ENCODE results near the gene FES.
"Not testable (repeated sequence)": the region's sequence is repeated elsewhere in the genome, so short reads cannot be mapped to it uniquely, and the experiment has no call there.

Gene FES

DNA sequence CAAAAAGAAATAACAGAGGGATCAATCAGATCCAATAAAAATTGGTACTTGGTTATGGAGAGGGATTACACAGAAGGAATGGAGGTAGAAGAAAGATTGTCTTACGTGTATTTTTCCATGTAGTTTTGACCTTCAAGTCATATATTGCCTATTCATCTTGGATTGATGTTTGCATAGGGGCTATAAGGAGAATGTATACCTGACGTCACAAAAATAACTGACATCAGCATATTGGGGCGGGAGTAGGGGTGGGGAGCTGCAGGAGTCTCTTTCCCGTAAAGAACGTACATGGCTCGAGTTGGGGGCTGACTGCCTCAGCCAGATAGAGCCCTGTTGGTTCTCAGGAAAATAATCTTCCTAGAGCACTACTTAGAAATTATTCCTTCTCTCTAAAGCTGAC lies 21.8 kb upstream of the FES start:
- no peak for DNase-seq

DNA sequence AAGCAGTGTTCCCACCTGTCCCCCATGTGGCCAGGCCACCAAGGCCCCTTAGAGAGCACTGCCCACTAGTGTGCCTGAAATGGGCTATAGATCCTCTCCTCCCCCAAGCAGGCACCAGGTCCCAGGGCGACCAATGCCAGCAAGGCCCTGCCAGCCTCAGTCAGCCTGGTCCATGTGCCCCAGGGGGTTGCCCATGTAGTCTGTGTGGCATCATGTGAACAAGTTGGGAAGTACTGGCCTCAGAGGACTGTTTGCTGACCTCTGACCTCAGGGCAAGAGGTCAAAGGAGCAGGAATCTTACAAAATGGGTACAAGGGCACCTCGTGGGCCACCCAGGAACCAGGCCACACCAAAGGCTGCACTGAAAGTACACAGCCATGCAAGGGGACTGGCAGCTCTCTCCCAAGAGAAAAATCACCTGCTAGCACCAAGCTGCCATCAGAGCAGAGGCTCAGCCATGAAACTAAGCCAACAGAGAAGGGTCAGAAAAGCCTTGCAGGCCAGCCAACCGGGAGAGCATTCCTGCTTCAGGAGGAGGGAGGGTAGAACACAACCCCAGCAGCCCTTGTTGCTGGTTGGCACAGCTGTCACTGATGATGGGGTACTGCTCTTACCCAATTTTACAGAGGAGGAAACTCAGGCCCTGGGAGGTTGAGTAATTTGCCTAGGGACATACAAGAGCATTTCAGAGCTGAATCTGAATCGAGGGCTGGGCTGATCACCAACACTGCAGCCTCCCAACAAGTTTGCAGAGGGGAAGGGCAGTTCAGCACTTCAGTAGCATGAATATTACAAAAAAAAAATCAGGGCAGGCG lies 21.1 kb upstream of the FES start:
- no peak for DNase-seq

GRCh38 chr15:90863987-90864386 lies 20.3 kb upstream of the FES start:
- no peak for DNase-seq

GRCh38 chr15:90864507-90864906 lies 19.8 kb upstream of the FES start:
- no peak for DNase-seq

DNA sequence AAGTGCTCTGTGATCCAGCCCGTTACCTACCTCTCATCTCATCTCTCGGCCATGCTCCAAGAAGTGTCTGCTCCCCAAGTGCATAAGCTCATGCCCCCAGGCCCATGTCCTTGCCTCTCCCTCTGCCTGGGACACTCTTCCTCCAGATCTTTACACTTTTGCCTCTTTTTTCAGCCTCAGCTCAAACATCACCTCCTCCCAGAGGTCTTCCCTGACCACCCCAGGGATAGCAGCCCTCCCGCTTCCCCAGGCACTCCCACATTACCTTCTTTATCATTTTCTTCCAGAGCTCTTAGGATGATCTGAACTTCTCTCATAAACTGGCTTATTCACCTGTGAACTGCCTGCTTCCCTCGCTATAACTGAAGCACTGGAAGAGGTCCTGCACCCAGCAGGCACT lies 18.6 kb upstream of the FES start:
- no peak for DNase-seq

- no peak for DNase-seq
These were observed 18.1 kb upstream of the FES start for GRCh38 chr15:90866161-90866715.

DNA sequence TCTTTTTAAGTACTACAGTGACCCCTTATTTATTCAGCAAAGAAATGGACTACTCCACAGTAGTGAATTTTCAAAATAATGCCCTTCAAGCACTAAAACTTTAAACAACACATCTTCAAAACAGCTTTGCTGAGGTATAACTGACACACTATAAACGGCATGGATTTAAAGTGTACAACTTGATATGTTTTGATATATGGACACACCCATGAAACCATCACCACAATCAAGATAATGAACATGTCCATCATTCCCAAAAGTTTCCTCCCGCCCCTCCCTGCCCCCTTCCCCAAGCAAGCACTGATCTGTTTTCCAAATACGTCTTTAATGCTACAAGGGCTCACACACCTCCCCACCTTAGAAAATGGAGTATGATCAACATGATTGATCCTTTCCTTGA lies 17.5 kb upstream of the FES start:
- DNase-seq: no peak

GRCh38 chr15:90868261-90868689 lies 16.0 kb upstream of the FES start, which contains the start of gene FURIN:
FURIN (plus strand) TSS chr15:90868588; CDS start chr15:90875741, 7,153 bp downstream.
- no peak for DNase-seq

DNA sequence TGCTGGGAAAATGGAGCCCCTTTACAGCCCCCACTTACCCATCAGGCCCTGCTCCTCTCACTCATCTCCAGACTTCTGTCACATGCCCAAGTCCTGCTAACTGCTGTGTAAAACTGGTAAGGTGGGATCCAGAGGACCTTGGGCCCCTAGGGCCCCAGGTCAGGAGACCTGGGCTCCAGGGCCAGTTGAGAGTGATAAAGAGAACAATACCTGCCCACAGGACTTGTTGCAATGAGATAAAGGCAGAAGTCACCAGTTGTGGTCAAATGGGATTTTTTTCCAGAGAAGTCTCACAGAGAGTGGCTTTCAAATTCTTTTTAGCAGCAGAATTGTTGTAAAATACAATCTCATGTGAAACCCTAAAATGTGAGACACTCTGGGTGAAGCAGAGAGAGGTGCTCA lies 15.2 kb upstream of the FES start:
- no peak for DNase-seq

GRCh38 chr15:90869601-90870353 lies 14.5 kb upstream of the FES start:
- no peak for DNase-seq

DNA sequence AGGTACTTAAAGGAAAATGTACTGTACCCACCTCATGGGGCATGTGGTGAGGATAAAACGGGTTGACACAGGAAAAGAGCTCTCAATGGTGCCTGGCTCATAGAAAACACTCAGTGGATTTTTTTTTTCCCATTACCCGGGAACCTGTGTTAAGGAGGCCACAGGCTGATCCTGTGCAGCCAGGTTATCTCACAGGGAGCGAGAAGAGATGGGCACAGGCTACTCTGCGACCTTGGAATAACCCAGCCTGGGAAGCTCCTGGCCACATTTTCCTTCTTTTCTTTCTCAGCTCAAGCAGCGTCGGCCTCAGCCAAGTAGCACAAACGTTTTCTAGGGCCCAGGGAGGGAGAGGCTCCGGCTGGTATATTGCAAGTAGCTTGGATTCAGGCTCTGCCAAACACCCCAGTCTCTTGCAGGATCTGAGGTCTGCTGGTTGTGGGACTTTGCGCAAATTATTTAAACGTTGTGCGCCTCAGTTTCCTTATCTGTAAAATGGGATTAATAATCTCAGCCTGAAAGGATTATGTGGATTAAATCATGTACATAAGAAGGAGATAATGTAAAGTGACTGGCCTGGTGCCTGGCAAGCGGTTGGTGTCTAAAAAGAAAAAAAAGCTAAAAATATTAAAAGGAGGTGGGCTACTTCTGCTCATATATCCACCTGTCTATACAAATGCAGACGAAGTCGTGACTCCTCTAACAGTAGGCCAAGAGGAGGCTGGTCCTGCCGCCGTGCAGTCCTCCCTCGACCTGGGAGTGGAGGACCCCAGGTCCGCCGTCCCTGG lies 13.8 kb upstream of the FES start:
- DNase-seq: no peak

DNA sequence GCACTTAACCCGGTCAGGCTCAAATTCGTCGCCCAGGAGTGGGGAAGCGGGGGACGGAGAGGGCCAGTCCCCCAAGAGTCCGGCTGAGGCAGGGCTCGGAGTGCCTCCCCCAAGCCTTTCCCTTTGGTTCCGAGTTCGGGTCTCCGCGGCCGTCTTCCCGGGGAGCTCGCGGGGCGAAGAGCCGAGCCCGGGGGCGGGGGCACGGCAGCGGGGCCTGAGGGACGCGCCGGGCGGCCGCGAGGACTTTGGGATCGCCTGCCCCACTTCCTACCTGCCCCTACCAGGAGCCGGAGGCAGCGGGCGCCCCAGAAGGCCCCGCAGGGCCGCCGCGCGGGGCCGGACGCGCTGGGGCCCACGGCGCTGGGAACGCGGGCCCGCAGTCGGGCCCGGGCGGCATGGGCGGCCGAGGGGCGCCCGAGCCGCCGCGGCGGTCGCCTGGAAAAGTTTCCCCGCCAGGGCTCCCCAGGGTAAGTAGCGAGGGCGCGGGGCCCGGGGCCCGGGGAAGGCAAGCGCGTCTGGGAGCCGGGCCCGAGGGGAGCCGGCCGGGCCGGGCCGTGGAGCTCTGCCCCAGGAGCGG lies 13.1 kb upstream of the FES start:
- DNase-seq: no peak

- DNase-seq: no peak
These were observed 12.4 kb upstream of the FES start for GRCh38 chr15:90871716-90872485.

DNA sequence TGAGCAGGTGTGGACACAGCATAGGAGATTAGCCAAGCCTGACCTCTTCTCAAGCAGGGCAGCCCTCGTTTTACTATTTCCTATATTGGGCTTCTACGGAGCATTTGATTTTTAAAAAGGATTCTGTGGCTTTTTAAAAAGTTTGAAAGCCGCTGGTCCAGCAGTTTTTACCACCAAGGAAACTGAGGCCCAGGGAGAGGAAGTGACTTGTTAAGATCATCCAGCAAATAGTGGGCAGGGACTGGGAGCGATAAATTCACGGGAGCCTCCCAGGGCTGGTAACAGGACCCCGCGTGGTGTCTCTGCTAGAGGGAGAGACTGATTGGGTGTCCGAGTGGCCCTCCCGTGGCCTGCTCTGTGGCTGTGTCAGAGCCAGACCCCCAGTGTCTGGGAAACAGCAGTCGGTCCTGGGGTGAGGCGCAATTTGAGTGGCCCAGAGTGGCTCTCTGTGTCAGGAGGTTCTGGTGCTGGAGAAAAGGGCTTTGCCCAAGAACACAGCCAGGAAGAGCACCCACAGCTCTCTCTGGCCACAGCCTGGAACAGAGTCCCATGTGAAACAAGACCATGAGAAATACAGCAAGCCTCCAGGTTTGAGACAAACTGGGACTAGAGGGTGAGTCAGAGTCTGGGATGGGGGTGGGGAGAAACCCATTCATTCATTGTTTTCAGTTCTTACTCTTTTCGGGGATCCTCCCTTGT lies 11.7 kb upstream of the FES start:
- DNase-seq: no peak

- no peak for DNase-seq
These were observed 10.8 kb upstream of the FES start for GRCh38 chr15:90873488-90873997.

GRCh38 chr15:90873998-90874605 lies 10.2 kb upstream of the FES start:
- DNase-seq: no peak

DNA sequence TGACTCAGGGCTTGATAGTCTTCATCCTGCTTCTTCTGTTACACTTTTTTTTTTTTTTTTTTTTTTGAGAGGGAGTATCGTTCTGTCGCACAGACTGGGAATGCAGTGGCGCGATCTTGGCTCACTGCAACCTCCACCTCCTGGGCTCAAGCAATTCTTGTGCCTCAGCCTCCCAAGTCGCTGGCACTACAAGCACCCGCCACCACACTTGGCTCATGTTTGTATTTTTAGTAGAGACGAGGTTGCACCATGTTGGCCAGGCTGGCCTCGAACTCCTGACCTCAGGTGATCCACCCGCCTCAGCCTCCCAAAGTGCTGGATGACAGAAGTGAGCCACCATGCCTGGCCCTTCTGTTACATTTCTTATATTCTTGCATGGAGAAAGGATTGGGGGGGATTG lies 9.3 kb upstream of the FES start:
- not testable (repeated sequence) for DNase-seq

GRCh38 chr15:90875549-90875981 lies 8.7 kb upstream of the FES start:
- no peak for DNase-seq

- no peak for DNase-seq
These were observed 8.3 kb upstream of the FES start for GRCh38 chr15:90876046-90876445.

GRCh38 chr15:90876512-90877170 lies 7.7 kb upstream of the FES start:
- DNase-seq: no peak
